HEK293 (cell line): ENCODE results near the gene EML6.

Experiments used
- CTCF ChIA-PET: fragments of 350-600 bp; formaldehyde crosslinking; extraction: SDS; loops from one replicate; lab custom pipeline; 2021; ENCODE audit warnings: antibody characterized with exemption; lab: Yijun Ruan, JAX
- POLR2A ChIA-PET: fragments of 300-600 bp; formaldehyde crosslinking; extraction: SDS; loops from one replicate; lab custom pipeline; 2020; ENCODE audit warnings: antibody characterized with exemption, inconsistent platforms; lab: Yijun Ruan, JAX
- H3K27ac ChIP-seq: fragments of 200-500 bp; sonication (Bioruptor generic); 2 replicates; pipeline ENCODE4 v1.5.1; 2014; ENCODE audit warnings: low read depth, low read length, control low read depth, inconsistent platforms; ENCODE audit errors: extremely low read depth
- H3K36me3 ChIP-seq, 2 experiments: fragments of 200-500 bp in 1 of 2; sonication (Bioruptor generic) in 1 of 2; 1 replicate in 1 of 2; 2 replicates in 1 of 2; pipeline ENCODE4 v1.5.1; 2014 to 2017; ENCODE audit warnings: inconsistent platforms in 2 of 2, low read length in 2 of 2; ENCODE audit not compliant: control insufficient read depth in 2 of 2, insufficient read depth in 1 of 2
- H3K4me1 ChIP-seq: fragments of 200-500 bp; sonication (Bioruptor generic); 2 replicates; pipeline ENCODE4 v1.5.1; 2014; ENCODE audit warnings: mild to moderate bottlenecking, low read length, inconsistent platforms; ENCODE audit not compliant: control insufficient read depth, insufficient read depth
- H3K4me3 ChIP-seq: 2 replicates; pipeline ENCODE4 v1.5.1; 2011; ENCODE audit warnings: low read depth, mild to moderate bottlenecking, control low read depth, low read length, moderate library complexity
- H3K9me3 ChIP-seq: fragments of 200-500 bp; sonication (Bioruptor generic); 2 replicates; pipeline ENCODE4 v1.5.1; 2014; ENCODE audit warnings: low read depth, low read length, inconsistent platforms; ENCODE audit not compliant: control insufficient read depth, insufficient read depth
- HOXD13 ChIP-seq: sonication (generic); formaldehyde crosslinking; IDR thresholded peaks from 2 replicates; pipeline ENCODE4 v1.8.0; 2022; ENCODE audit warnings: missing genetic modification reagents, borderline replicate concordance
- MYNN ChIP-seq: fragments of 450-650 bp; formaldehyde crosslinking; IDR thresholded peaks from 2 replicates; pipeline ENCODE4 v1.5.1; 2016; ENCODE audit warnings: missing biosample characterization, missing genetic modification characterization, borderline replicate concordance
- OVOL3 ChIP-seq: fragments of 450-650 bp; formaldehyde crosslinking; IDR thresholded peaks from 2 replicates; pipeline ENCODE4 v1.5.1; 2016; ENCODE audit warnings: missing biosample characterization, missing genetic modification characterization
- TRIM28 ChIP-seq: IDR thresholded peaks from 2 replicates; pipeline ENCODE4 v1.6.1; 2011; ENCODE audit warnings: low read length, control low read depth, borderline replicate concordance
- WT1 ChIP-seq: fragments of 450-650 bp; formaldehyde crosslinking; IDR thresholded peaks from 2 replicates; pipeline ENCODE4 v1.5.1; 2016; ENCODE audit warnings: missing biosample characterization, missing genetic modification characterization
- ZBTB8A ChIP-seq: fragments of 450-650 bp; formaldehyde crosslinking; IDR thresholded peaks from 2 replicates; pipeline ENCODE4 v1.5.1; 2016; ENCODE audit warnings: missing biosample characterization, missing genetic modification characterization
- ZFHX2 ChIP-seq: fragments of 450-650 bp; formaldehyde crosslinking; conservative IDR thresholded peaks from 2 replicates; pipeline ENCODE4 v1.5.1; 2016; ENCODE audit warnings: missing biosample characterization, missing genetic modification characterization
- ZNF112 ChIP-seq: fragments of 450-650 bp; formaldehyde crosslinking; IDR thresholded peaks from 2 replicates; pipeline ENCODE4 v1.5.0; 2017; ENCODE audit warnings: missing biosample characterization, missing genetic modification characterization
- ZNF114 ChIP-seq: fragments of 450-650 bp; formaldehyde crosslinking; IDR thresholded peaks from 2 replicates; pipeline ENCODE4 v1.5.0; 2017; ENCODE audit warnings: missing biosample characterization, missing genetic modification characterization
- ZNF140 ChIP-seq: fragments of 450-650 bp; formaldehyde crosslinking; IDR thresholded peaks from 2 replicates; pipeline ENCODE4 v1.5.1; 2016; ENCODE audit warnings: missing biosample characterization, missing genetic modification characterization
- ZNF19 ChIP-seq: fragments of 450-650 bp; formaldehyde crosslinking; IDR thresholded peaks from 2 replicates; pipeline ENCODE4; 2016; ENCODE audit warnings: missing biosample characterization, missing genetic modification characterization, low read depth
- ZNF239 ChIP-seq: fragments of 450-650 bp; formaldehyde crosslinking; IDR thresholded peaks from 2 replicates; pipeline ENCODE4 v1.5.1; 2016; ENCODE audit warnings: missing biosample characterization, missing genetic modification characterization
- ZNF354C ChIP-seq: fragments of 450-650 bp; formaldehyde crosslinking; IDR thresholded peaks from 2 replicates; pipeline ENCODE4 v1.5.1; 2016; ENCODE audit warnings: missing biosample characterization, missing genetic modification characterization, low read depth, borderline replicate concordance
- ZNF394 ChIP-seq: fragments of 450-650 bp; formaldehyde crosslinking; IDR thresholded peaks from 2 replicates; pipeline ENCODE4 v1.5.1; 2016; ENCODE audit warnings: missing biosample characterization, missing genetic modification characterization, mild to moderate bottlenecking, moderate library complexity, borderline replicate concordance
- ZNF473 ChIP-seq: fragments of 450-650 bp; formaldehyde crosslinking; IDR thresholded peaks from 2 replicates; pipeline ENCODE4 v1.5.1; 2017; ENCODE audit warnings: missing biosample characterization, missing genetic modification characterization
- ZNF48 ChIP-seq: fragments of 450-650 bp; formaldehyde crosslinking; IDR thresholded peaks from 2 replicates; pipeline ENCODE4 v1.5.1; 2016; ENCODE audit warnings: missing biosample characterization, missing genetic modification characterization
- ZNF501 ChIP-seq: fragments of 450-650 bp; formaldehyde crosslinking; IDR thresholded peaks from 2 replicates; pipeline ENCODE4 v1.5.1; 2016; ENCODE audit warnings: missing biosample characterization, missing genetic modification characterization
- ZNF561 ChIP-seq: fragments of 450-650 bp; IDR thresholded peaks from 2 replicates; pipeline ENCODE4 v1.5.1; 2018; ENCODE audit warnings: missing biosample characterization, missing genetic modification characterization, borderline replicate concordance
- ZNF585B ChIP-seq: fragments of 450-650 bp; formaldehyde crosslinking; IDR thresholded peaks from 2 replicates; pipeline ENCODE4 v1.5.1; 2016; ENCODE audit warnings: missing biosample characterization, missing genetic modification characterization
- ZNF768 ChIP-seq: fragments of 450-650 bp; formaldehyde crosslinking; IDR thresholded peaks from 2 replicates; pipeline ENCODE4 v1.5.1; 2018; ENCODE audit warnings: missing biosample characterization, mild to moderate bottlenecking, missing genetic modification characterization
- ZNF776 ChIP-seq: fragments of 450-650 bp; formaldehyde crosslinking; IDR thresholded peaks from 2 replicates; pipeline ENCODE4 v1.5.0; 2017; ENCODE audit warnings: missing biosample characterization, missing genetic modification characterization, borderline replicate concordance
- ZNF837 ChIP-seq: fragments of 450-650 bp; formaldehyde crosslinking; IDR thresholded peaks from 2 replicates; pipeline ENCODE4 v1.5.1; 2016; ENCODE audit warnings: missing biosample characterization, missing genetic modification characterization
- ZSCAN16 ChIP-seq: fragments of 450-650 bp; formaldehyde crosslinking; IDR thresholded peaks from 2 replicates; pipeline ENCODE4 v1.5.1; 2016; ENCODE audit warnings: missing biosample characterization, missing genetic modification characterization
- TF ChIP-seq, protein P1 (sequence below): fragments of 450-650 bp; formaldehyde crosslinking; IDR thresholded peaks from 2 replicates; pipeline ENCODE4 v1.5.1; 2017; ENCODE audit warnings: missing biosample characterization, missing genetic modification characterization
- TF ChIP-seq, protein P2 (sequence below): fragments of 450-650 bp; formaldehyde crosslinking; IDR thresholded peaks from 2 replicates; pipeline ENCODE4; 2016; ENCODE audit warnings: missing biosample characterization, missing genetic modification characterization
- TF ChIP-seq, protein P3 (sequence below): fragments of 450-650 bp; formaldehyde crosslinking; IDR thresholded peaks from 2 replicates; pipeline ENCODE4 v1.5.1; 2016; ENCODE audit warnings: missing biosample characterization, missing genetic modification characterization
- TF ChIP-seq, protein P4 (sequence below): fragments of 450-650 bp; formaldehyde crosslinking; IDR thresholded peaks from 2 replicates; pipeline ENCODE4 v1.5.1; 2016; ENCODE audit warnings: missing biosample characterization, missing genetic modification characterization

Gene EML6

DNA sequence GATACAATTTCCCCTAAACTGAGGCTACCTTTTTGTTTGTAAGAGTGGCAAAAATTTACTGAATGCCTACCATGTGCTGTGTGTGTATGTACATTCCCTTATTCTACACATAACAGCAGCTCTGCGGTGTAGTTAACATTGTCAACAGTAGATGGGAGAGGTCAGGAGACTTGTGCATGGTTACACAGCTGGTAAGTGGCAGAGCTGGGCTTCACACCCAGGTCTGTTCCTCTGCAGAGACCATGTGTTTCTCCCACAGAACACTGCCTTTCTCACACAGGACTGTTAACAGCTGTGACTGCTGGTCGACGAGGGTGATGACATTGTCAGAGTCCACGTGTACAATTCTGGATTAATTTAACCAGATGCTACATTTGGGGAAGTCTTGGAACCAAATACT is 49.1 kb downstream of the EML6 start:
- TF ChIP-seq ZNF239 (tag by site-specific recombination), result no peak
- TF ChIP-seq ZNF473 (tag by site-specific recombination), result no peak
- no peak for TF ChIP-seq ZNF114
- TF ChIP-seq ZNF48 (tag by site-specific recombination), result no peak
- TF ChIP-seq, protein P1, sequence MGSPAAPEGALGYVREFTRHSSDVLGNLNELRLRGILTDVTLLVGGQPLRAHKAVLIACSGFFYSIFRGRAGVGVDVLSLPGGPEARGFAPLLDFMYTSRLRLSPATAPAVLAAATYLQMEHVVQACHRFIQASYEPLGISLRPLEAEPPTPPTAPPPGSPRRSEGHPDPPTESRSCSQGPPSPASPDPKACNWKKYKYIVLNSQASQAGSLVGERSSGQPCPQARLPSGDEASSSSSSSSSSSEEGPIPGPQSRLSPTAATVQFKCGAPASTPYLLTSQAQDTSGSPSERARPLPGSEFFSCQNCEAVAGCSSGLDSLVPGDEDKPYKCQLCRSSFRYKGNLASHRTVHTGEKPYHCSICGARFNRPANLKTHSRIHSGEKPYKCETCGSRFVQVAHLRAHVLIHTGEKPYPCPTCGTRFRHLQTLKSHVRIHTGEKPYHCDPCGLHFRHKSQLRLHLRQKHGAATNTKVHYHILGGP (tag by site-specific recombination), result no peak
- TF ChIP-seq ZNF354C (tag by site-specific recombination), result no peak
- TF ChIP-seq OVOL3 (tag by site-specific recombination), result no peak
- TF ChIP-seq, protein P2, sequence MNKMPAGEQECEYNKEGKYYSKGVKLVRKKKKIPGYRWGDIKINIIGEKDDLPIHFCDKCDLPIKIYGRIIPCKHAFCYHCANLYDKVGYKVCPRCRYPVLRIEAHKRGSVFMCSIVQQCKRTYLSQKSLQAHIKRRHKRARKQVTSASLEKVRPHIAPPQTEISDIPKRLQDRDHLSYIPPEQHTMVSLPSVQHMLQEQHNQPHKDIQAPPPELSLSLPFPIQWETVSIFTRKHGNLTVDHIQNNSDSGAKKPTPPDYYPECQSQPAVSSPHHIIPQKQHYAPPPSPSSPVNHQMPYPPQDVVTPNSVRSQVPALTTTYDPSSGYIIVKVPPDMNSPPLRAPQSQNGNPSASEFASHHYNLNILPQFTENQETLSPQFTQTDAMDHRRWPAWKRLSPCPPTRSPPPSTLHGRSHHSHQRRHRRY (tag by site-specific recombination), result no peak
- TF ChIP-seq ZBTB8A (tag by site-specific recombination), result no peak
- no peak for TF ChIP-seq TRIM28
- no peak for TF ChIP-seq ZNF112 (tag by site-specific recombination)
- no peak for TF ChIP-seq ZNF837
- no peak for TF ChIP-seq ZNF768
- TF ChIP-seq ZNF776, result no peak
- no peak for TF ChIP-seq MYNN (tag by site-specific recombination)
- no peak overlapping the region for H3K4me3 ChIP-seq
- CTCF ChIA-PET, result interaction anchor here (0.6 to 2.5 kb wide), 2 partner anchors 9 to 135 kb away, joined by 3 to 11 read pairs; no protein-coding TSS in a partner anchor
- POLR2A ChIA-PET, result no interaction called here
- H3K36me3 ChIP-seq, result no peaks in the 10 kb centered on the region
- H3K9me3 ChIP-seq, result no peaks in the 10 kb centered on the region
- no peak overlapping the region for H3K27ac ChIP-seq
- no peaks in the 10 kb centered on the region for H3K4me1 ChIP-seq

DNA sequence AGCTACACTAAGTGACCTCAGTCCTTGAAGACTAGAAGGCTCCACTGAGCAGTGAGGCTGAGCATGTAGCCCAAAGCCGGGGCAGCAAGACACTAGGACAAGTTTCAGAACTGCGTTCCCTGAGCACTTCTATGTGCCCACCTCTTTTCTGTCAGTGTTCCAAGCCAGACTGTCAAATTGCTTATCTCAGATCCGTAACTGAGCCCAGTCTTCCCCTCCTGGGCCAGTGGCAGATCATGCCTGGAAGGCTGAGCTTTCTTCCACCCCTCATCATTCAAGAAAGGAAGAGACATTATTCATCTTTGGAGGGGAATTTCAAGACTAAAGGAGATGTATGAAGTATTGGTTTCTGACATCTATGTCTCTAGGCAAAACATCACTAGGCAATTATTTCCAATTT is 49.8 kb downstream of the EML6 start:
- POLR2A ChIA-PET, result no interaction called here
- TF ChIP-seq ZNF561 (tag by site-specific recombination) (no peak), ZSCAN16 (tag by site-specific recombination) (no peak), ZNF394 (no peak), ZNF140 (tag by site-specific recombination) (no peak), ZNF585B (tag by site-specific recombination) (no peak), ZNF19 (tag by site-specific recombination) (no peak), ZFHX2 (tag by site-specific recombination) (no peak), HOXD13 (CRISPR knock-in tag) (no peak), WT1 (no peak), ZNF501 (no peak), ZNF239 (tag by site-specific recombination) (no peak)
- TF ChIP-seq, protein P3, sequence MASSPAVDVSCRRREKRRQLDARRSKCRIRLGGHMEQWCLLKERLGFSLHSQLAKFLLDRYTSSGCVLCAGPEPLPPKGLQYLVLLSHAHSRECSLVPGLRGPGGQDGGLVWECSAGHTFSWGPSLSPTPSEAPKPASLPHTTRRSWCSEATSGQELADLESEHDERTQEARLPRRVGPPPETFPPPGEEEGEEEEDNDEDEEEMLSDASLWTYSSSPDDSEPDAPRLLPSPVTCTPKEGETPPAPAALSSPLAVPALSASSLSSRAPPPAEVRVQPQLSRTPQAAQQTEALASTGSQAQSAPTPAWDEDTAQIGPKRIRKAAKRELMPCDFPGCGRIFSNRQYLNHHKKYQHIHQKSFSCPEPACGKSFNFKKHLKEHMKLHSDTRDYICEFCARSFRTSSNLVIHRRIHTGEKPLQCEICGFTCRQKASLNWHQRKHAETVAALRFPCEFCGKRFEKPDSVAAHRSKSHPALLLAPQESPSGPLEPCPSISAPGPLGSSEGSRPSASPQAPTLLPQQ (tag by site-specific recombination), result no peak
- TF ChIP-seq, protein P4, sequence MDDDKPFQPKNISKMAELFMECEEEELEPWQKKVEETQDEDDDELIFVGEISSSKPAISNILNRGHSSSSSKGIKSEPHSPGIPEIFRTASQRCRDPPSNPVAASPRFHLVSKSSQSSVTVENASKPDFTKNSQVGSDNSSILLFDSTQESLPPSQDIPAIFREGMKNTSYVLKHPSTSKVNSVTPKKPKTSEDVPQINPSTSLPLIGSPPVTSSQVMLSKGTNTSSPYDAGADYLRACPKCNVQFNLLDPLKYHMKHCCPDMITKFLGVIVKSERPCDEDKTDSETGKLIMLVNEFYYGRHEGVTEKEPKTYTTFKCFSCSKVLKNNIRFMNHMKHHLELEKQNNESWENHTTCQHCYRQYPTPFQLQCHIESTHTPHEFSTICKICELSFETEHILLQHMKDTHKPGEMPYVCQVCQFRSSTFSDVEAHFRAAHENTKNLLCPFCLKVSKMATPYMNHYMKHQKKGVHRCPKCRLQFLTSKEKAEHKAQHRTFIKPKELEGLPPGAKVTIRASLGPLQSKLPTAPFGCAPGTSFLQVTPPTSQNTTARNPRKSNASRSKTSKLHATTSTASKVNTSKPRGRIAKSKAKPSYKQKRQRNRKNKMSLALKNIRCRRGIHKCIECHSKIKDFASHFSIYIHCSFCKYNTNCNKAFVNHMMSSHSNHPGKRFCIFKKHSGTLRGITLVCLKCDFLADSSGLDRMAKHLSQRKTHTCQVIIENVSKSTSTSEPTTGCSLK (tag by site-specific recombination), result no peak
- CTCF ChIA-PET, result interaction anchor here (0.6 to 2.5 kb wide), 4 partner anchors 9 to 261 kb away, joined by 3 to 11 read pairs (median 3); no protein-coding TSS in a partner anchor
- Histone ChIP-seq H3K4me3 (no peak overlapping the region), H3K9me3 (no peaks in the 10 kb centered on the region), H3K4me1 (no peaks in the 10 kb centered on the region), H3K27ac (no peak overlapping the region), H3K36me3 (no peaks in the 10 kb centered on the region)
